GM19372 (cell line): ENCODE results near the gene SHLD1.
"Not testable (repeated sequence)": the region's sequence is repeated elsewhere in the genome, so short reads cannot be mapped to it uniquely, and the experiment has no call there.

ENCODE experiments used
- ATAC-seq: cut with Tn5 transposase; IDR thresholded peaks from one replicate; pipeline ENCODE4 v1.9.1; 2021; ENCODE audit warnings: mild to moderate bottlenecking, low read depth, moderate library complexity; ENCODE audit not compliant: unreplicated experiment

Gene SHLD1

GRCh38 chr20:5734602-5735001 lies 15.6 kb upstream of the SHLD1 start:
- no peak for ATAC-seq

- ATAC-seq = no peak
Measured at GRCh38 chr20:5735845-5736510, 14.2 kb upstream of the SHLD1 start.

DNA sequence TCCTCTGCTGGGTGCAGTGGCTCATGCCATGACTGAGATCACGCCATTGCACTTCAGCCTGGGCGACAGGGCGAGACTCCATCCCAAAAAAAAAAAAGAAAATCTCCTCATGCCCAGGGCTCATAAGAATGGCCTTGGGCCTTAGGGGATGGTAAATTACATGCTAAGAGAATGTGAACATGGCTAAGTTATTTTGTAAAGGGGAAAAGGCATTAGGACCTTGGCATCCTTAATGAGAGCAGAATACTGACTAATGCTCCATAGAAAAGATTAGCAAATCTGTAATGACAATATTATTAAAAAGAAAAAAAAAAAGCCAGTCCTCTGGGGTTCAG lies 12.6 kb upstream of the SHLD1 start:
- ATAC-seq = no peak

DNA sequence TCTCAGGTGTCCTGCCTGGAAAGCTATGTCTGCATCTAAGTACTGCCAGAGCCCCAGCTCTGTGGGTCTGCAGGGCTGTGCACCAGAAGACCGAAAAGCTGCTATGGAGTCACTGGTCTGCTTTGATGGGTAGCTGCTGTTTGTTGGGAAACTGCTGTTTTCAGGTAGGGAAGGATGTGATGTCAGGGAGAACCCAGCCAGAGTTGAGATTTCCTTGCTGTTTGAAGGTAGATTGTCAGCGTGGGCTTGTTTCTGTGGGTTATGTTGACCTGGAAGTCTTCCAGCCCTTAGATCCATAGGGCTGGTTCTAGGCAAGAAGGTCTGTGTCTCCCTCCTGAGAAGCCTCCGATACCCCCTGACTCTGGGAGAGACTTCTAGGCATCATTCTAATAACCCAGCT lies 12.2 kb upstream of the SHLD1 start:
- no peak for ATAC-seq

GRCh38 chr20:5740643-5741042 lies 9.6 kb upstream of the SHLD1 start:
- ATAC-seq = not testable (repeated sequence)

DNA sequence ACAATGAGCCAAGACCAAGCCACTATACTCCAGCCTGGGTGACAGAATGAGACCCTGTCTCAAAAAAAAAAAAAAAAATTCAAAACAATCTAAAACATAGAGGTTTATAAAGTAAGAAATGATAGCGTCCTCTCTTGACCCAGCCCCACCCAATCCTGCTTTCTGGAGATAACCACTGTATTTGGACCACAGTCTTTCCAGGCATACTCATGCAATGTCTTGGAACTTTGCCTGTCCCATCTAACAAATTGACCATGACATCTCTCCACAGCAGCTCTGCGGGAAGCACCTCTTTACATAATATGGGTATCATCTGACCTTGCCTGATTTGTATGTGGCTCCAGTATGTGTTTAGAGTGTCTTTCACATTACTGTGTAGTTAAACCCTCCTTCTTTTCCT lies 9.1 kb upstream of the SHLD1 start:
- no peak for ATAC-seq

DNA sequence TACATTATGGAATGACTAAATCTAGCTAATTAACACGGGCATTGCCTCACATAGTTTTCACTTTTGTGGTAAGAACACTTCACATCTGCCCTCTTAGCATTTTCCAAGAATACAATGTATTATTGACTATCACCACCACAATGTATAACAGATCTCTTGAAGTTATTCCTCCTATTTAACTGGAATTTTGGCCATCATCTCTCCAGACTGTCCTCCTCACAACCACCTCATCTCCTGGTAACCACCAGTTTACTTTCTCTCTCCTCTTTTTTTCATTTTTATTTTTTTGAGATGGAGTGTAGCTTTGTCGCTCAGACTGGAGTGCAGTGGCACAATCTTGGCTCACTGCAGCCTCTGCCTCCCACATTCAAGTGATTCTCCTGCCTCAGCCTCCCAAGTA lies 8.2 kb upstream of the SHLD1 start:
- ATAC-seq = no peak

GRCh38 chr20:5745416-5746030 lies 4.7 kb upstream of the SHLD1 start:
- no peak for ATAC-seq

DNA sequence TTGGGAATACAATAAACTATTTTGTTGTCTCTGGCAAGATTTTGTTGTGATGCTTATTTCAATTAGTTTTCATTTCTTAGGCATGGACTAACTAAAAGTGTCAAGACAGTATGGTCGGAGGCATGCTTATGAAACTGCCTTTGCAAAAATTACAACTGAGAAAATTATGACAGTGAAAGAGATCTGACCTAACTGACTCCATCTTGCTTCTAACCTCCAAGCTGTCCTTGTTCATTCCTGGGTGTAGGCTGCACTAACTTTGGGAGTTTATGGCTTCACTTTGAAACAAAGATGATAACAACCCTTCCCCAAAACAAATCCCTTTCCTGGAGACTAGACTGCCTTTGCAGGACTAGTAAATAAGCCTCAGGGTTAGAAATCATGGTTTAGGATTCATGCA lies 4.1 kb upstream of the SHLD1 start:
- no peak for ATAC-seq

DNA sequence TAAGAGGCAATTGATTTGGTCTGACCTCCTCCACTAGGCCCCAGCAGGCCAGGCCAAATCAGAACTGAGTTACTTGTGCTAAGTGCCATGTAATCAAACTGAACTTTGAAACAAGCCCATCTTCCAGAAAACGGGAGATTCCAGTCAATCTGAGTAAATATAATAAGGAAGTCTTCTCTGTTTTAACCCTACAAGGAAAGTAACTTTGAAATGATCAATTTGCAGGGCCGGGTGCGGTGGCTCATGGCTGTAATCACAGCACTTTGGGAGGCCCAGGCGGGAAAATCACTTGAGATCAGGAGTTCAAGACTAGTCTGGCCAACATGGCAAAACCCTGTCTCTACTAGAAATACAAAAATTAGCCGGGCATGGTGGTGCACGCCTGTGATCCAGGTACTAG lies 2.0 kb upstream of the SHLD1 start:
- no peak for ATAC-seq

DNA sequence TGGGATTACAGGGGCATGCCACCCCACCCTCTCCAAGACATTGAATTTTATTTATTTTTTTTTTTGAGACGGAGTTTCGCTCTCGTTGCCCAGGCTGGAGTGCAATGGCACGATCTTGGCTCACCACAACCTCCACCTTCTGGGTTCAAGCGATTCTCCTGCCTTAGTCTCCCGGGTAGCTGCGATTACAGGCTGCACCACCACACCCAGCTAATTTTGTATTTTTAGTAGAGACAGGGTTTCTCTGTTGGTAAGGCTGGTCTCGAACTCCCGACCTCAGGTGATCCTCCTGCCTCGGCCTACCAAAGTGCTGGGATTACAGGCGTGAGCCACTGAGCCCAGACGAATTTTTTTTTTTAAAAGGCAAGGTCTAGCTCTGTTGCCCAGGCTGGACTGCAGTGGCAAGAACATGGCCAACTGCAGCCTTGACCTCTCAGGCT lies 669 bp upstream of the SHLD1 start:
- ATAC-seq = not testable (repeated sequence)

DNA sequence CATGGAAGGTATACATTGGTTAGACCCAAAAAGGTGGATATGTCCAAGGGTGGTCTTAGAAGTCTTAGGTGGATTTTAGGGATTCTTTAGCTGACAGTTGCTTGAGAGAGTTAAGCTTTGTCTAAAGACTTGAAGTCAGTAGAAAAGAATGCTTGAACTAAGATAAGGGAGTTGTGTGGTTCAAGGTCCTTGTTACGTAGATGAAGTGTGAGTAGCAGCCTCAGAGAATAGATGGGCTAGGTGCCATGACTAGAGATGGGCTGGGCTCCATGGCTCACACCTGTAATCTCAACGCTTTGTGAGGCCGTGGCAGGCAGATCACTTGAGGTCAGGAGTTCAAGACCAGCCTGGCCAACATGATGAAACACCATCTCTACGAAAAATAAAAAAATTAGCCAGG lies 1.7 kb downstream of the SHLD1 start:
- no peak for ATAC-seq

DNA sequence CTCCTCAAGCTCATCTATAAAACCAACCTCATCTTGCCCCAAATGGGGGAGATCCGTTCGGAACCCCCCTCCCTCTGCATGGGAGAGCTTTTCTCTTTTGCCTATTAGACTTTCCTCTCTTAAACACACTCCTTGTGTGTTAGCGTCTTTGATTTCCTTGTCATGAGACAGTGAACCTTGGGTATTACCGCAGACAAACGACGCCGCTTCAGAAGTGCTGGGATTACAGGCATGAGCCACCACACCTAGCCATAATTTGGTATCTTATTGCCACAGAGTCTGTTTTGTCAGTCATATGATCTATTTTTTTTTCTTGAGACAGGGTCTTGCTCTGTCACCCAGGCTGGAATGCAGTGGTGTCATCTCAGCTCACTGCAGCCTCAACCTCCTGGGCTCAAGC lies 3.6 kb downstream of the SHLD1 start:
- no peak for ATAC-seq

DNA sequence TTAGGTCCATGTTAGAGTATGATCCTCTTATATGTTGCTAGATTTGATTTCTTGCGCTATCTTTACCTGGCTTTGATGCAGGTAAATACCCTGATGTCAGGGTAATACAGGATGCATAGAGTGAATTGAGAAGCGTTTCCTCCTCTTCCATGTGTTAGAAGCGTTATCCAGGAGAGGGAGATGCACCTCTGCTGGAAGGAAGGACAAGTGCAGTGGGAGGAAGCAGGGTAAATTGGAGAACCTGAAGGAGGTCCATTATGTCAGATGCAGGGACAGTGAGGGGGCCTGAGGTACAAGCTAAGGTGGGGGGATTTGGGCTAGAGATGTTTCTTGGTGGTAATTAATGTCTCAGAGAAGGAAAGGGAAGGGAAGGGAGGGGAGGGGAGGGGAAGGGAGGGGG lies 7.7 kb downstream of the SHLD1 start:
- no peak for ATAC-seq

DNA sequence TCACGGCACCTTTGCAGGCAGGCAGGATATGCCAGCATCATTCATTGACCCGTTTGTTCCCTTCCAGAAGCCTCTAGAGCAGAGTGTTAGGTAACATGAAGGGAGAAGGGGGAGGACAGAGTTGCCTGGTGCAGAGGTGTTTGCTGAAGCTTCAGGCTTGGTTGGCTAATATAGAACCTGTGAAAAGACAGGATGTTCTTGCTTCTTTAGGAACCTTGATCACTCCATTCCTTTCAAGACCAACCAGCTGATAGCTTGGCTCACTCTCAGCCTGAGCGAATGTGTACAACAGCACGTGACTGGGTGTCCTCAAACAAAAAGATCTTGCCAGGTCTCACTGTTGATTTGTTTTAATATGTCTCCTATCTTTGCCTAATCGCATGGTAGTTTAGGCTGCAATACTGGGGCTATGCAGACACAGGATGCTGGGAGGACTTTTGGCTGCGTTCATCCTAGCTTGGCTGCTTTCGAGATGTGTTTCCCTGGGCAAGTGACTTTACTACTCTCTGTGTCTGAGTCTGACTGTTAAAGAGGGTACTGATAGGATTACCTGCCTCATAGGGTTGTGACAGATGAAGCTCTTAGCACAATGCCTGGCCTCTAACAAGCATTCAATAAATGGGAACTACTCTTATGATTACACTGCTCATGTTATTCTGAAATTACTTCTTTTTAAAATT lies 16.0 kb downstream of the SHLD1 start:
- no peak for ATAC-seq

GRCh38 chr20:5767493-5768098 lies 17.4 kb downstream of the SHLD1 start:
- ATAC-seq = no peak

- no peak for ATAC-seq
Measured at GRCh38 chr20:5770231-5770986, 20.2 kb downstream of the SHLD1 start.

DNA sequence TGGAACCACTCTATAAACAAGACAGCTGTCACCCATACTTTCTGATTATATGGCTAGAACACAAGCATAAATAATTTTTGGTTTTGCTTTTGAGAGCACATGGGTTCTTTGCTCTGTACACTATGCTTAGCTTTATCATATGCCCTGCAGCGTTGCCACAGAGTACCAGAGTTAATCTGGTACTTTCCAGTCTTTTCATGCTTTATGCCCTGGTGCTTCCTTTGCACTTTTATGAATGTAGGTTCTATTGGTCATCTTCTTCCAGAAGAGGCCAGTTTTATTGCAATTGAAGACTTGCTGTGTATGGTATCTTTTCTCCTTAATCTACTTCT lies 20.8 kb downstream of the SHLD1 start:
- no peak for ATAC-seq

- no peak for ATAC-seq
Measured at GRCh38 chr20:5772704-5773103, 22.5 kb downstream of the SHLD1 start.

DNA sequence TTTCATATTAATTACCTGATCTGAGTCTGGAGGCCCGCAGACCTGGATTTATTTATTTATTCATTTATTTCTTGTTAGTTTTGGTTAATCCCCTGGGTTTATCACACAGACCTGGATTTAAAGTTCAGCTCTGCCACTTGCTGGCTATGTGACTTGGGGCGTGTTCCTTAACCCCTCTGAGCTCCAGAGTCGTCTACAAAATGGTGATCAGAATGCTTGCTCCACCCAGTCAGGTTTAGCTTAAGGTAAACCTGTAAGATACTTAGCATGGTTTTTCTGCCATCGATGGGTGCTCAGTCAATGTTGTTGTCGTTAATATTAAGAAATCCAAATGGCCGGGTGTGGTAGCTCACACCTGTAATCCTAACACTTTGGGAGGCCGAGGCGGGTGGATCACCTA lies 23.4 kb downstream of the SHLD1 start:
- ATAC-seq = no peak

- no peak for ATAC-seq
Measured at GRCh38 chr20:5776077-5776476, 25.9 kb downstream of the SHLD1 start.
